ENCODE measurements around the gene LRIF1.

DNA sequence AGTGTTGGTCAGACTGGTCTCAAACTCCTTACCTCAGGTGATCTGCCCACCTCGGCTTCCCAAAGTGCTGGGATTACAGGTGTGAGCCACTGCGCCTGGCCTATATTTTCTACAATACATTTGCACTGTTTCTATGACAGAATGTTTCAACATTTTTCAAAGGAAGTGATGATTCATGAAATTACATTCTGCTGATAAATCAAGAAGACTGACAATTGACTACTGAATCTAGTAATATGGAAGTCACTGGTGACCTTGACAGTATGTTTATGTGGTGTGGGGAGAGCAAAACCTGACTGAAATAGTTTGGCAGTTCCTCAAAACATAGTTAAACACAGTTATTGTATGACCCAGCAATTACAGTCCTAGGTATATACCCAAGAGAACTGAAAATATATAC is 18.1 kb downstream of the LRIF1 start:
- TF ChIP-seq SIN3A (IDR thresholded peaks at IDR 0.05; ENCODE audit: low read depth, low read length) (no peak), POLR2A (IDR thresholded peaks at IDR 0.05; ENCODE audit: low read depth, low read length) (no peak), HDAC6 (IDR thresholded peaks at IDR 0.05; ENCODE audit: unreplicated experiment) (no peak), EZH2 (IDR thresholded peaks at IDR 0.05; ENCODE audit: borderline replicate concordance, control insufficient read depth, low read depth, low read length) (no peak), POLR2AphosphoS5 (IDR thresholded peaks at IDR 0.05; ENCODE audit: low read length) (no peak), SRF (IDR thresholded peaks at IDR 0.05; ENCODE audit: low read depth in 2 of 2, low read length in 2 of 2) (no peak), SMC3 (IDR thresholded peaks at IDR 0.05; ENCODE audit: borderline replicate concordance, low read length) (no peak), CHD4 (IDR thresholded peaks at IDR 0.05) (no peak), NR2C2 (IDR thresholded peaks at IDR 0.05; ENCODE audit: borderline replicate concordance, control insufficient read depth, insufficient read length, low read depth) (no peak), BHLHE40 (IDR thresholded peaks at IDR 0.05; ENCODE audit: borderline replicate concordance in 1 of 2, low read depth in 2 of 2, low read length in 1 of 2) (no peak), ZNF384 (IDR thresholded peaks at IDR 0.05; ENCODE audit: borderline replicate concordance, low read depth, low read length) (no peak)
- TF ChIP-seq, protein P1, sequence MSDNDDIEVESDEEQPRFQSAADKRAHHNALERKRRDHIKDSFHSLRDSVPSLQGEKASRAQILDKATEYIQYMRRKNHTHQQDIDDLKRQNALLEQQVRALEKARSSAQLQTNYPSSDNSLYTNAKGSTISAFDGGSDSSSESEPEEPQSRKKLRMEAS (IDR thresholded peaks at IDR 0.05; ENCODE audit: low read depth, low read length) = no peak
- TF ChIP-seq, protein P2, sequence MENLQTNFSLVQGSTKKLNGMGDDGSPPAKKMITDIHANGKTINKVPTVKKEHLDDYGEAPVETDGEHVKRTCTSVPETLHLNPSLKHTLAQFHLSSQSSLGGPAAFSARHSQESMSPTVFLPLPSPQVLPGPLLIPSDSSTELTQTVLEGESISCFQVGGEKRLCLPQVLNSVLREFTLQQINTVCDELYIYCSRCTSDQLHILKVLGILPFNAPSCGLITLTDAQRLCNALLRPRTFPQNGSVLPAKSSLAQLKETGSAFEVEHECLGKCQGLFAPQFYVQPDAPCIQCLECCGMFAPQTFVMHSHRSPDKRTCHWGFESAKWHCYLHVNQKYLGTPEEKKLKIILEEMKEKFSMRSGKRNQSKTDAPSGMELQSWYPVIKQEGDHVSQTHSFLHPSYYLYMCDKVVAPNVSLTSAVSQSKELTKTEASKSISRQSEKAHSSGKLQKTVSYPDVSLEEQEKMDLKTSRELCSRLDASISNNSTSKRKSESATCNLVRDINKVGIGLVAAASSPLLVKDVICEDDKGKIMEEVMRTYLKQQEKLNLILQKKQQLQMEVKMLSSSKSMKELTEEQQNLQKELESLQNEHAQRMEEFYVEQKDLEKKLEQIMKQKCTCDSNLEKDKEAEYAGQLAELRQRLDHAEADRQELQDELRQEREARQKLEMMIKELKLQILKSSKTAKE (IDR thresholded peaks at IDR 0.05; ENCODE audit: low read depth, poor library complexity, severe bottlenecking) = no peak

Measured in GM12878 (cell line).